Psoas muscle (tissue), 8 donors: ENCODE measurements around the gene SPAG16. TPM values are rescaled to one million over a fixed set of nuclear protein-coding genes. Genes with fewer than 3 reads are reported as not detected.

Experiments
- ATAC-seq, 4 donors: fragments of 200-7000 bp; cut with Tn5 transposase; one replicate each; pipeline ENCODE4 v1.9.1; 2020; ENCODE audit warnings: moderate library complexity in 3 of 4, mild to moderate bottlenecking in 2 of 4
- DNase-seq, 2 donors: peaks; one replicate each; pipeline ENCODE4 v3.0.0-alpha.2; 2020
- H3K27ac ChIP-seq: fragments of 200-600 bp; one replicate; pipeline ENCODE4 v1.8.0; 2022
- H3K27me3 ChIP-seq, 3 donors: fragments of 200-600 bp in 1 of 3; one replicate each; pipeline versions ENCODE4 v1.6.1 to v1.8.0; 2013 to 2022; ENCODE audit warnings: low read length in 2 of 3, mild to moderate bottlenecking in 2 of 3, moderate library complexity in 1 of 3; ENCODE audit not compliant: insufficient read depth in 3 of 3
- H3K36me3 ChIP-seq, 2 donors: fragments of 200-600 bp in 1 of 2; one replicate each; pipeline versions ENCODE4 v1.6.1 to v1.8.0; 2013 to 2022; ENCODE audit warnings: low read depth in 1 of 2, mild to moderate bottlenecking in 1 of 2, moderate library complexity in 1 of 2; ENCODE audit not compliant: insufficient read depth in 1 of 2
- H3K4me1 ChIP-seq: fragments of 200-600 bp; one replicate; pipeline ENCODE4 v1.8.0; 2022
- H3K4me3 ChIP-seq: fragments of 200-600 bp; one replicate; pipeline ENCODE4 v1.8.0; 2022; ENCODE audit warnings: mild to moderate bottlenecking
- H3K9me3 ChIP-seq: fragments of 200-600 bp; one replicate; pipeline ENCODE4 v1.8.0; 2022
- CTCF ChIP-seq: fragments of 200-600 bp; IDR thresholded peaks from one replicate; pipeline ENCODE4 v1.8.0; 2022; ENCODE audit warnings: antibody characterized with exemption
- WGBS, 3 donors: extraction: QIAGEN DNeasy Blood & Tissue Kit; methylation state at CpG; one replicate each; pipeline versions ENCODE4 v1.1.6 to v1.1.7; 2013; 5-methylcytosine and 5-hydroxymethylcytosine counted together
- intact Hi-C, 2 donors: fragments of 100-400 bp; cut with DNase I; formaldehyde crosslinking; loops; one replicate each; pipeline versions ENCODE4 v1.11.0 to v1.14.2; 2022
- polyA plus RNA-seq, 3 donors: library from polyadenylated mRNA; stranded (reverse); fragments of 200-250 nt; gene quantifications; one replicate each; pipeline ENCODE4 v1.2.3, GENCODE V29; 2013
- total RNA-seq, 4 donors: library from RNA; stranded (reverse); fragmentation: NEBNext Ultra II Directional in 2 of 4; extraction: Animal tissue kit (Norgen Biotek cat#: 25700) in 2 of 4; gene quantifications; one replicate each; pipeline versions ENCODE4 v1.2.1 to v1.2.4, GENCODE V29; 2021 to 2023
- donor health status: healthy with polysubstance abuse.
- donor health status: DM: no; HTN: no; CAD: no; lungs with moderate emphysema.
- donor health status: Bipolar disorder and iron deficiency.
- donor health status: healthy.
- donor health status: DM: yes; HTN: yes; CAD: no.
- donor health status: DM: no; HTN: no; CAD: no.
- donor health status: DM: no; HTN: no; CAD: no.
- donor health status: DM: yes; HTN: yes; CAD: no.

The SPAG16 gene
- total and polyA plus RNA-seq, 7 donors: 1.6 to 8.7 (median 4.3) TPM

DNA sequence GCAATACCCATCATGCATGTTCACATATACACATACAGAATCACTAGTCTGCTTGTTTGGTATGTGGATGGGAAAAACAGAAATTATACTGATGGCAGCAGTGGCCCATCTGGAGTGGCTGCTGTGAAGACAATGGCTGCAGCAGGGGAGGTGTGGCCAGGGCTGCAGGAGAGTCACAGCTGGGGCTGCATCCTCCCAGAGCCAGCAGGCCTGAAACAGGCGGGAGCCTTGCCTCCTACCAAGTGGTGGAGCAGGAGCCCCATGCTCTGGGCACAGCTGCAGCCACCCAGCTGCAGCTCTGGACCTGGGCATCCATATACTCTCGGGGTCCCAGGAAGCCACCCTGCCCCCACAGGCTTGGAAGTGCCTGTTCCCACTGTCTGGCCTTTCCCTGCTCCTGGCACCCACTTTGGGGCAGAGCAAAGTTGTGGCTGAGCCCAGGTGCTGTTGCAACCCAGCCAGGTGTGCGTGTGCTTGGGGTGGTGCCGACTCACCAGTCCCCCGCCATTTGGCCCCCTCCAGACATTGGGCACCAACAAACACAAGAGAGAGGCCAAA is 136.6 kb downstream of the SPAG16 start:
- no peak for TF ChIP-seq CTCF
- ATAC-seq (no peak), DNase-seq (no peak)
- WGBS, 3 donors: 76 to 92% (median 77%) methylated on average over 5 of the region's 5 CpGs
- Histone ChIP-seq H3K27me3 (no peaks in the 10 kb centered on the region), H3K36me3 (no peaks in the 10 kb centered on the region), H3K4me3 (no peak overlapping the region), H3K27ac (no peak overlapping the region), H3K9me3 (no peaks in the 10 kb centered on the region), H3K4me1 (no peaks in the 10 kb centered on the region)
- intact Hi-C loops: no loop called here

- H3K36me3 ChIP-seq: no peaks in the 10 kb centered on the region
- WGBS, 3 donors: 65 to 85% (median 73%) methylated on average over 2 of the region's 2 CpGs
- no peak overlapping the region for H3K27ac ChIP-seq
- H3K27me3 ChIP-seq: no peaks in the 10 kb centered on the region
- intact Hi-C loops: no loop called here
- H3K4me3 ChIP-seq: no peak overlapping the region
- no peak for TF ChIP-seq CTCF
- no peak for DNase-seq
- ATAC-seq: no peak
- no peaks in the 10 kb centered on the region for H3K4me1 ChIP-seq
- H3K9me3 ChIP-seq: no peaks in the 10 kb centered on the region
Measured at GRCh38 chr2:213422211-213422610, 137.9 kb downstream of the SPAG16 start.

GRCh38 chr2:213425618-213426017 is 141.4 kb downstream of the SPAG16 start:
- no peak for ATAC-seq
- Histone ChIP-seq H3K27ac (no peak overlapping the region), H3K4me1 (no peaks in the 10 kb centered on the region), H3K36me3 (no peaks in the 10 kb centered on the region), H3K27me3 (no peaks in the 10 kb centered on the region), H3K9me3 (no peaks in the 10 kb centered on the region), H3K4me3 (no peak overlapping the region)
- no peak for DNase-seq
- no peak for TF ChIP-seq CTCF
- intact Hi-C loops: no loop called here
- 62 to 64% (median 62%) methylated on average over 1 of the region's 1 CpG for WGBS, 3 donors

DNA sequence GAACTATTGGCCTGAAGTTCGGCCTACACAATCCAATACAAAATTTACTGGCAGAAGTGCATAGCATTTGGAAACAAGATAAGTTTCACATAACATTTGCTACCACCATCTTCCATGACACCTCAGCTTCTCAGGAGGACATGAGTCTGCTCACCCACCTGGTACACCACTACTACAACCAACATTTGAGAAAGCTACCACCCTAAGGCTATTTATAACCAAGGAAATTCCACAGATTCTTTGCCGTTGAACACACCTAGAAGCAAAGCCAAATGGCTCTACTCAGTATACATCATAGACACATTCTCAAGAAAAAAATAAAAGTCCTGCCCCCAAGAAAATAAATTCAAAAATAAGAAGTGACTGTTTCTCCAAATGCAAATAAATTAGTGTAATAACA is 145.3 kb downstream of the SPAG16 start:
- Histone ChIP-seq H3K36me3 (no peaks in the 10 kb centered on the region), H3K9me3 (no peaks in the 10 kb centered on the region), H3K27me3 (no peaks in the 10 kb centered on the region), H3K4me3 (no peak overlapping the region), H3K4me1 (no peaks in the 10 kb centered on the region), H3K27ac (no peak overlapping the region)
- WGBS, 3 donors: 63 to 75% (median 74%) methylated on average over 2 of the region's 2 CpGs
- intact Hi-C loops: no loop called here
- DNase-seq (no peak), ATAC-seq (no peak)
- TF ChIP-seq CTCF: no peak

DNA sequence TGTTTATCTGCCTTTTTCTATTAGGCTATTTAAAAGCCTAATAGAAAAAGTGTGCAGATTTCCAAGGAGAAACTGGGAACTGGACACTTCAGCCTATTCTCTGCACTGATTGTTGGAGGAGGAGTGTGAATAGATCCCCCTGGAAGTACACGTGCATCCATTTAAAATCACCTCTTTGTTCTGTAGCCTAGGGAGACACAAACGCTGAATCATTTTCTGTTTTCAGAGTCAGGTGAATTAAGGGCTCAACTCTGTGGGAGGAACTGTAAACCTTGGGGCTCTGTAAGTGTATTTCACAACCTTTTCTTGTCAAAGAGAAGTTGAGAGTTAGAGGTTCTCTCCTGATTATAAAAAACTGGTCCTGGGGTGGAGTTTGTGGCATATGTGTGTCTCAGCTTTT is 159.7 kb downstream of the SPAG16 start:
- Histone ChIP-seq H3K27me3 (no peaks in the 10 kb centered on the region), H3K36me3 (no peaks in the 10 kb centered on the region), H3K9me3 (peaks cover 5% of the 10 kb centered on the region), H3K4me1 (no peaks in the 10 kb centered on the region), H3K4me3 (no peak overlapping the region), H3K27ac (no peak overlapping the region)
- no peak for TF ChIP-seq CTCF
- DNase-seq: no peak
- intact Hi-C loops: no loop called here
- WGBS, 3 donors: 81 to 85% (median 84%) methylated on average over 2 of the region's 2 CpGs
- ATAC-seq: no peak
